OCI-LY7 (cell line): ENCODE results near the gene SLC35G2.

Source experiments
- CTCF ChIP-seq: fragments of 200-600 bp; sonication (generic); conservative IDR thresholded peaks from 2 replicates; pipeline ENCODE4 v1.5.1; 2014; ENCODE audit warnings: mild to moderate bottlenecking, antibody characterized with exemption, low read length, moderate library complexity, mixed read lengths
- EZH2phosphoT487 ChIP-seq: fragments of 200-600 bp; sonication (generic); IDR thresholded peaks from 2 replicates; pipeline ENCODE4 v1.6.1; 2018; ENCODE audit warnings: low read depth, borderline replicate concordance, mild to moderate bottlenecking, mixed run types, antibody characterized with exemption, low read length, moderate library complexity, mixed read lengths

- TF ChIP-seq CTCF: no peak
- TF ChIP-seq EZH2phosphoT487: no peak
These were observed 20.0 kb downstream of the SLC35G2 start for GRCh38 chr3:136838641-136839555.
